PC-3 (cell line): ENCODE data around the gene PCBP2. TPM values are rescaled to one million over a fixed set of nuclear protein-coding genes. Genes with fewer than 3 reads are reported as not detected.

Experiments
- ATAC-seq: fragments of 200-7000 bp; cut with Tn5 transposase; 2 replicates; pipeline ENCODE4 v1.9.1; 2020; ENCODE audit warnings: mild to moderate bottlenecking, moderate library complexity
- BruUV-seq: library from RNA; stranded (reverse); fragments of 400-500 nt; replicated peaks from 2 replicates; lab custom pipeline; 2021; lab: Mats Ljungman, UMichigan
- CTCF ChIA-PET: fragments of 300-600 bp; sonication (Branson Sonifier 250); formaldehyde crosslinking; loops from one replicate; lab custom pipeline; 2022; ENCODE audit warnings: antibody characterized with exemption; lab: Charles Lee
- POLR2A ChIA-PET: fragments of 300-600 bp; sonication (Branson Sonifier 250); formaldehyde crosslinking; loops from one replicate; lab custom pipeline; 2022; ENCODE audit warnings: antibody characterized with exemption; ENCODE audit not compliant: unreplicated experiment; lab: Charles Lee
- DNase-seq: peaks from one replicate; pipeline ENCODE4 v3.0.0-alpha.2; 2015
- H2AFZ ChIP-seq: fragments of 300-600 bp; sonication (generic); 2 replicates; pipeline ENCODE4 v1.6.0; 2016; ENCODE audit warnings: antibody characterized with exemption, low read length
- H3F3A ChIP-seq: fragments of 300-600 bp; sonication (generic); one replicate; pipeline ENCODE4 v1.6.0; 2017; ENCODE audit warnings: antibody characterized with exemption, low read length, control low read depth, mild to moderate bottlenecking; ENCODE audit not compliant: unreplicated experiment
- H3K27ac ChIP-seq: fragments of 300-600 bp; sonication (generic); 2 replicates; pipeline ENCODE4 v1.5.1; 2016; ENCODE audit warnings: mild to moderate bottlenecking, low read length
- H3K27me3 ChIP-seq: fragments of 300-600 bp; sonication (generic); 2 replicates; pipeline ENCODE4 v1.6.1; 2016; ENCODE audit warnings: low read length, mixed read lengths
- H3K36me3 ChIP-seq: fragments of 300-600 bp; sonication (generic); 2 replicates; pipeline ENCODE4 v1.6.1; 2016; ENCODE audit warnings: low read depth, mixed run types, low read length, mixed read lengths
- H3K4me1 ChIP-seq: fragments of 300-600 bp; sonication (generic); 2 replicates; pipeline ENCODE4 v1.5.1; 2016; ENCODE audit warnings: low read length; ENCODE audit not compliant: insufficient read depth
- H3K4me2 ChIP-seq: fragments of 300-600 bp; sonication (generic); 2 replicates; pipeline ENCODE4 v1.6.0; 2016; ENCODE audit warnings: low read length
- H3K4me3 ChIP-seq: fragments of 300-600 bp; sonication (generic); 2 replicates; pipeline ENCODE4 v1.5.1; 2016; ENCODE audit warnings: mild to moderate bottlenecking, low read length, mixed read lengths
- H3K79me2 ChIP-seq: fragments of 300-600 bp; sonication (generic); 2 replicates; pipeline ENCODE4 v1.6.1; 2017; ENCODE audit warnings: low read length, mixed read lengths
- H3K9ac ChIP-seq: fragments of 300-600 bp; sonication (generic); 2 replicates; pipeline ENCODE4 v1.6.0; 2016; ENCODE audit warnings: mild to moderate bottlenecking, low read length
- H3K9me2 ChIP-seq: fragments of 300-600 bp; sonication (generic); replicated peaks from 2 replicates; pipeline ENCODE4 v1.6.1; 2016; ENCODE audit warnings: mixed run types, low read length, mixed read lengths
- H3K9me3 ChIP-seq: fragments of 300-600 bp; sonication (generic); 2 replicates; pipeline ENCODE4 v1.6.1; 2016; ENCODE audit warnings: low read length, mixed read lengths
- H4K20me1 ChIP-seq: fragments of 300-600 bp; sonication (generic); 2 replicates; pipeline ENCODE4 v1.6.1; 2016; ENCODE audit warnings: low read length, mixed read lengths
- EZH2 ChIP-seq: fragments of 300-600 bp; sonication (generic); IDR thresholded peaks from one replicate; pipeline ENCODE4 v1.6.1; 2017; ENCODE audit warnings: antibody characterized with exemption, mild to moderate bottlenecking, low read length; ENCODE audit not compliant: unreplicated experiment
- EZH2phosphoT487 ChIP-seq: fragments of 300-600 bp; sonication (generic); IDR thresholded peaks from 2 replicates; pipeline ENCODE4 v1.6.1; 2018; ENCODE audit warnings: mild to moderate bottlenecking, antibody characterized with exemption, low read length, borderline replicate concordance
- intact Hi-C: fragments of 100-400 bp; cut with micrococcal nuclease; formaldehyde crosslinking; loops from 2 replicates; pipeline ENCODE4 v1.9.0; 2023
- total RNA-seq: library from RNA; depleted of rRNA; stranded (reverse); fragments of >200 nt; gene quantifications from 2 replicates; pipeline ENCODE4 v1.2.3, GENCODE V29; 2014
- TF ChIP-seq, protein P1 (sequence below): fragments of 300-600 bp; sonication (generic); conservative IDR thresholded peaks from 2 replicates; pipeline ENCODE4 v1.5.1; 2017; ENCODE audit warnings: antibody characterized with exemption, low read depth, mild to moderate bottlenecking, low read length

The PCBP2 gene
- total RNA-seq, 1 experiment from 2014 or later, result 204 TPM

DNA sequence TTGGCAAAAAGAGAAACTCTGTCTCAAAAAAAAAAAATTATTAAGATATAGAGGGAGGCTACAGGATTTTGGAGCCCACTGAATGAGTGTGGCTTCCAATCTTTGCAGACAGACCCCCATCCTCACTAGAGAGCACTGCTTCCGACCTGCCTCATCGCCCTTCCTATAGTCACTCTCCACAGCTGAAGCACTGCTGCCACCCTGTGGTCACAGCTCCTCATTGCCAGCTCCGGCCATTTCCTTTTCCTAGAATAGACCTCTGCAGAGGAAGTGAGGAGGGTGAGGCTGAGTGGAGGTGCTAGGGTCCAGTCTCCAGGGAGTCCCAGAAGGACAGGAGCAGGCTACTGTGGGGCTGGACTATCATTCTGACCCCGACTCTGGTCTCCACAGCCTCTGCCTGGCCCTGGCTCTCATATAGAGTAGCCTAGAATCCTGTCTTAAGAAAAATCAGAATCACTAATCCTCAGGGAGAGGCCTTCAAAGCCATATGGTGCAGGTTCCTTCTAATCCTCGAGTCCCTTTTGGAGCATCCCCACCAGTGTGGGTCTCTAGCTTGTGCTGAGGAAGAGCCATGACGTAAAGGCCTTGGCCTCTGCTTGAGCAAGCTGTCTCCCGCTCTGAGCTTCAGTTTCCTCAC lies 56.8 kb downstream of the PCBP2 start:
- ChIA-PET POLR2A (no interaction called here), CTCF (interaction anchor here (0.6 to 1.6 kb wide), 8 partner anchors 10 to 156 kb away, joined by 3 to 6 read pairs (median 4); partner anchors contain the start of gene MAP3K12)
- DNase-seq, result peak; percentile 94
- no peaks in the 10 kb centered on the region for H3K9me3 ChIP-seq
- no TSS peak for BruUV-seq
- no peaks in the 10 kb centered on the region for H3K27me3 ChIP-seq
- TF ChIP-seq EZH2phosphoT487 (no peak), EZH2 (no peak)
- TF ChIP-seq, protein P1, sequence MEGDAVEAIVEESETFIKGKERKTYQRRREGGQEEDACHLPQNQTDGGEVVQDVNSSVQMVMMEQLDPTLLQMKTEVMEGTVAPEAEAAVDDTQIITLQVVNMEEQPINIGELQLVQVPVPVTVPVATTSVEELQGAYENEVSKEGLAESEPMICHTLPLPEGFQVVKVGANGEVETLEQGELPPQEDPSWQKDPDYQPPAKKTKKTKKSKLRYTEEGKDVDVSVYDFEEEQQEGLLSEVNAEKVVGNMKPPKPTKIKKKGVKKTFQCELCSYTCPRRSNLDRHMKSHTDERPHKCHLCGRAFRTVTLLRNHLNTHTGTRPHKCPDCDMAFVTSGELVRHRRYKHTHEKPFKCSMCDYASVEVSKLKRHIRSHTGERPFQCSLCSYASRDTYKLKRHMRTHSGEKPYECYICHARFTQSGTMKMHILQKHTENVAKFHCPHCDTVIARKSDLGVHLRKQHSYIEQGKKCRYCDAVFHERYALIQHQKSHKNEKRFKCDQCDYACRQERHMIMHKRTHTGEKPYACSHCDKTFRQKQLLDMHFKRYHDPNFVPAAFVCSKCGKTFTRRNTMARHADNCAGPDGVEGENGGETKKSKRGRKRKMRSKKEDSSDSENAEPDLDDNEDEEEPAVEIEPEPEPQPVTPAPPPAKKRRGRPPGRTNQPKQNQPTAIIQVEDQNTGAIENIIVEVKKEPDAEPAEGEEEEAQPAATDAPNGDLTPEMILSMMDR, result peak; percentile 93
- H3K9me2 ChIP-seq, result no peaks in the 10 kb centered on the region
- H3K4me1 ChIP-seq, result peaks cover 17% of the 10 kb centered on the region
- intact Hi-C loops, result loop anchor here (2.0 kb wide), 1 partner anchor 184 kb away; no protein-coding TSS in a partner anchor
- H3F3A ChIP-seq, result no peaks in the 10 kb centered on the region
- H3K79me2 ChIP-seq, result peaks cover 4% of the 10 kb centered on the region; the same call in 1 of the 2 replicates
- no peaks in the 10 kb centered on the region for H4K20me1 ChIP-seq
- H3K27ac ChIP-seq, result no peak overlapping the region
- H3K4me3 ChIP-seq, result no peak overlapping the region
- no peak overlapping the region for H2AFZ ChIP-seq
- peak; percentile 79 for ATAC-seq
- no peak overlapping the region for H3K9ac ChIP-seq
- H3K4me2 ChIP-seq, result no peak overlapping the region
- H3K36me3 ChIP-seq, result peaks cover 16% of the 10 kb centered on the region; the same call in 1 of the 2 replicates

DNA sequence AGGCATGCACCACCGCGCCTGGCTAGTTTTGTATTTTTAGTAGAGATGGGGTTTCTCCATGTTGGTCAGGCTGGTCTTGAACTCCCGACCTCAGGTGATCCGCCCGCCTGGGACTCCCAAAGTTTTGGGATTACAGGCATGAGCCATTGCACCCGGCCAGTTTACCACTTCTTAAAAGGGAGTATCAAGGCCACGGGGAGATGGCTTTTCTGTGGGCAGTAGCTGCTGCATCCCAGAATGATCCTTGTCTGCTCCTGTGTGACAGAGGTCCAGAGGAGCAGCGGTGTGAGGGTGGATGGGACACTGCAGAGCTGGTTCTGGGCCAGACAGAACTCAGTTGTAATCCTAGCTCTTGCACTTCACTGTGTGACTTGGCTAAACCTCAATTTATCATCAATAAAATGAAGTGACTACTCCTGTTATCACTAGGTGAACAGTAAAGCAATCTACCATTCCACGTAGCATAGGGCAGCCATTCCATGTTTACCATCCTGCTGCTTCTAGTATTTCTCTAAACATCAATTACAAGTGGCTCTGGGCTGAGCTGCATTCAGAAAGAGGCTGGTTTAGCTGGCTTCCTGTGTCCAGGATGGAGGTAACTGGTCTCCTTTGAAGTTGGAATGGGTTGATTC lies 58.4 kb downstream of the PCBP2 start:
- BruUV-seq, result no TSS peak
- peaks cover 10% of the 10 kb centered on the region for H3K4me1 ChIP-seq

More for the DNA sequence above, 58.4 kb downstream of the PCBP2 start:
- no peaks in the 10 kb centered on the region for H3K79me2 ChIP-seq
- TF ChIP-seq EZH2 (no peak), EZH2phosphoT487 (no peak)
- TF ChIP-seq, protein P1, result no peak
- no peak overlapping the region for H3K4me2 ChIP-seq
- no peak overlapping the region for H2AFZ ChIP-seq
- H3K9me3 ChIP-seq, result no peaks in the 10 kb centered on the region
- intact Hi-C loops, result no loop called here
- peaks cover 21% of the 10 kb centered on the region for H3K36me3 ChIP-seq
- H4K20me1 ChIP-seq, result no peaks in the 10 kb centered on the region
- ChIA-PET CTCF (no interaction called here), POLR2A (no interaction called here)
- H3K9me2 ChIP-seq, result no peaks in the 10 kb centered on the region
- no peak; the same call in 1 of the 2 replicates for ATAC-seq
- DNase-seq, result no peak
- no peak overlapping the region for H3K9ac ChIP-seq
- no peaks in the 10 kb centered on the region for H3K27me3 ChIP-seq
- no peak overlapping the region for H3K4me3 ChIP-seq
- H3K27ac ChIP-seq, result no peak overlapping the region
- H3F3A ChIP-seq, result no peaks in the 10 kb centered on the region
